ENCODE data around the gene KASH5.

KASH5 gene

GRCh38 chr19:49396738-49397505 is 8.9 kb downstream of the KASH5 start:
- DNase-seq, result no peak

- peak; percentile 17 for DNase-seq
Observed at GRCh38 chr19:49398001-49398615, 10.1 kb downstream of the KASH5 start.

GRCh38 chr19:49398931-49399330 is 10.9 kb downstream of the KASH5 start:
- no peak for DNase-seq

- no peak for DNase-seq
Observed at GRCh38 chr19:49400029-49400428, 12.0 kb downstream of the KASH5 start.

- peak; percentile 78 for DNase-seq
Observed at GRCh38 chr19:49403404-49404187, 15.5 kb downstream of the KASH5 start.

- no peak for DNase-seq
Observed at GRCh38 chr19:49407079-49407478, 19.0 kb downstream of the KASH5 start.

- DNase-seq, result no peak
Observed at GRCh38 chr19:49407482-49408015, 19.5 kb downstream of the KASH5 start.

- DNase-seq, result no peak
Observed at GRCh38 chr19:49408816-49409440, 20.9 kb downstream of the KASH5 start.

- DNase-seq, result no peak
Observed at GRCh38 chr19:49409441-49410029, 21.5 kb downstream of the KASH5 start.

- no peak for DNase-seq
Observed at GRCh38 chr19:49411681-49412326, 23.8 kb downstream of the KASH5 start.

GRCh38 chr19:49413348-49413747 is 25.3 kb downstream of the KASH5 start:
- peak; percentile 96 for DNase-seq

- DNase-seq, result no peak
Observed at GRCh38 chr19:49414256-49414655, 26.2 kb downstream of the KASH5 start.

- DNase-seq, result peak; percentile 43
Observed at GRCh38 chr19:49415102-49415809, 27.2 kb downstream of the KASH5 start.

- DNase-seq, result peak; percentile 52
Observed at GRCh38 chr19:49415810-49416200, 27.8 kb downstream of the KASH5 start.

- no peak for DNase-seq
Observed at GRCh38 chr19:49417088-49417487, 29.0 kb downstream of the KASH5 start.

GRCh38 chr19:49418511-49418910 is 30.5 kb downstream of the KASH5 start:
- DNase-seq, result peak; percentile 58

GRCh38 chr19:49419173-49419572 is 31.1 kb downstream of the KASH5 start:
- no peak for DNase-seq

- no peak for DNase-seq
Observed at GRCh38 chr19:49420227-49420626, 32.2 kb downstream of the KASH5 start.

GRCh38 chr19:49421039-49421877 is 33.2 kb downstream of the KASH5 start:
- peak; percentile 95 for DNase-seq

GRCh38 chr19:49421878-49422202 is 33.8 kb downstream of the KASH5 start:
- no peak for DNase-seq
